Neural cell (in vitro differentiated cells): ENCODE data around the gene CAMK2D.

Experiments
- EP300 ChIP-seq: fragments of 450-650 bp; conservative IDR thresholded peaks from 2 replicates; pipeline ENCODE4 v1.6.1; 2014; ENCODE audit warnings: antibody characterized with exemption, mild to moderate bottlenecking, moderate library complexity; ENCODE audit not compliant: poor library complexity, severe bottlenecking
- EZH2 ChIP-seq: fragments of 200-600, 300-800 bp; shearing (Covaris generic), sonication (generic); IDR thresholded peaks from 2 replicates; pipeline ENCODE4 v1.6.1; 2014; ENCODE audit warnings: antibody characterized with exemption, low read length, borderline replicate concordance, mild to moderate bottlenecking; ENCODE audit not compliant: insufficient read depth, poor library complexity, severe bottlenecking
- MXI1 ChIP-seq: fragments of 450-650 bp; conservative IDR thresholded peaks from 2 replicates; pipeline ENCODE4 v1.6.1; 2014; ENCODE audit warnings: antibody characterized with exemption, mild to moderate bottlenecking; ENCODE audit not compliant: poor library complexity, severe bottlenecking
- POLR2AphosphoS5 ChIP-seq: IDR thresholded peaks from 2 replicates; pipeline ENCODE4 v1.6.1; 2012
- SMC3 ChIP-seq: fragments of 450-650 bp; conservative IDR thresholded peaks from 2 replicates; pipeline ENCODE4 v1.6.1; 2014; ENCODE audit warnings: antibody characterized with exemption, mild to moderate bottlenecking, moderate library complexity; ENCODE audit not compliant: poor library complexity
- TAF1 ChIP-seq: IDR thresholded peaks from 2 replicates; pipeline ENCODE4 v1.6.1; 2012; ENCODE audit warnings: low read depth
- TF ChIP-seq, protein P1 (sequence below): IDR thresholded peaks from 2 replicates; pipeline ENCODE4 v1.6.1; 2012; ENCODE audit warnings: borderline replicate concordance
- TF ChIP-seq, protein P2 (sequence below): fragments of 450-650 bp; IDR thresholded peaks from 2 replicates; pipeline ENCODE4 v1.5.1; 2014; ENCODE audit warnings: antibody characterized with exemption, mild to moderate bottlenecking, moderate library complexity; ENCODE audit not compliant: poor library complexity, severe bottlenecking

DNA sequence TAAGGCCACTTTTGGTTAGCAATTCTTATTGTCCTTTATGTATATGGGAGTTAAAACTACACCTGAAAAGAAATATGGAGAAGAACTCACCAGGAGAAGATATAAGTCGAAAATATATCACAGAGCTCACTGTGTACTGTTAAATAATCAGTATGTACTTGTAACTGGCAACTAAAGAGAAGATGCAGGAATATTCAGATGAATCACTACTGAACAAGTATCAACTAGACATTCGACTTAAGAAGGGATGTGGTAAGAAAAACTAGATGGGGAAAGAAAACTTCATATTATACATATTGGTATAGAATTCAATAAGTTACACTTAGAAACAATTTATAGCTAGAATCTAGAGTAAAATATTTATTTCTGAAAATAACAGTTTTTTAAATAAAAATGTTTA lies 230.0 kb downstream of the CAMK2D start:
- TF ChIP-seq, protein P1, sequence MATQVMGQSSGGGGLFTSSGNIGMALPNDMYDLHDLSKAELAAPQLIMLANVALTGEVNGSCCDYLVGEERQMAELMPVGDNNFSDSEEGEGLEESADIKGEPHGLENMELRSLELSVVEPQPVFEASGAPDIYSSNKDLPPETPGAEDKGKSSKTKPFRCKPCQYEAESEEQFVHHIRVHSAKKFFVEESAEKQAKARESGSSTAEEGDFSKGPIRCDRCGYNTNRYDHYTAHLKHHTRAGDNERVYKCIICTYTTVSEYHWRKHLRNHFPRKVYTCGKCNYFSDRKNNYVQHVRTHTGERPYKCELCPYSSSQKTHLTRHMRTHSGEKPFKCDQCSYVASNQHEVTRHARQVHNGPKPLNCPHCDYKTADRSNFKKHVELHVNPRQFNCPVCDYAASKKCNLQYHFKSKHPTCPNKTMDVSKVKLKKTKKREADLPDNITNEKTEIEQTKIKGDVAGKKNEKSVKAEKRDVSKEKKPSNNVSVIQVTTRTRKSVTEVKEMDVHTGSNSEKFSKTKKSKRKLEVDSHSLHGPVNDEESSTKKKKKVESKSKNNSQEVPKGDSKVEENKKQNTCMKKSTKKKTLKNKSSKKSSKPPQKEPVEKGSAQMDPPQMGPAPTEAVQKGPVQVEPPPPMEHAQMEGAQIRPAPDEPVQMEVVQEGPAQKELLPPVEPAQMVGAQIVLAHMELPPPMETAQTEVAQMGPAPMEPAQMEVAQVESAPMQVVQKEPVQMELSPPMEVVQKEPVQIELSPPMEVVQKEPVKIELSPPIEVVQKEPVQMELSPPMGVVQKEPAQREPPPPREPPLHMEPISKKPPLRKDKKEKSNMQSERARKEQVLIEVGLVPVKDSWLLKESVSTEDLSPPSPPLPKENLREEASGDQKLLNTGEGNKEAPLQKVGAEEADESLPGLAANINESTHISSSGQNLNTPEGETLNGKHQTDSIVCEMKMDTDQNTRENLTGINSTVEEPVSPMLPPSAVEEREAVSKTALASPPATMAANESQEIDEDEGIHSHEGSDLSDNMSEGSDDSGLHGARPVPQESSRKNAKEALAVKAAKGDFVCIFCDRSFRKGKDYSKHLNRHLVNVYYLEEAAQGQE: no peak
- TF ChIP-seq, protein P2, sequence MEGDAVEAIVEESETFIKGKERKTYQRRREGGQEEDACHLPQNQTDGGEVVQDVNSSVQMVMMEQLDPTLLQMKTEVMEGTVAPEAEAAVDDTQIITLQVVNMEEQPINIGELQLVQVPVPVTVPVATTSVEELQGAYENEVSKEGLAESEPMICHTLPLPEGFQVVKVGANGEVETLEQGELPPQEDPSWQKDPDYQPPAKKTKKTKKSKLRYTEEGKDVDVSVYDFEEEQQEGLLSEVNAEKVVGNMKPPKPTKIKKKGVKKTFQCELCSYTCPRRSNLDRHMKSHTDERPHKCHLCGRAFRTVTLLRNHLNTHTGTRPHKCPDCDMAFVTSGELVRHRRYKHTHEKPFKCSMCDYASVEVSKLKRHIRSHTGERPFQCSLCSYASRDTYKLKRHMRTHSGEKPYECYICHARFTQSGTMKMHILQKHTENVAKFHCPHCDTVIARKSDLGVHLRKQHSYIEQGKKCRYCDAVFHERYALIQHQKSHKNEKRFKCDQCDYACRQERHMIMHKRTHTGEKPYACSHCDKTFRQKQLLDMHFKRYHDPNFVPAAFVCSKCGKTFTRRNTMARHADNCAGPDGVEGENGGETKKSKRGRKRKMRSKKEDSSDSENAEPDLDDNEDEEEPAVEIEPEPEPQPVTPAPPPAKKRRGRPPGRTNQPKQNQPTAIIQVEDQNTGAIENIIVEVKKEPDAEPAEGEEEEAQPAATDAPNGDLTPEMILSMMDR: no peak
- TF ChIP-seq EZH2 (no peak), EP300 (no peak), SMC3 (no peak), TAF1 (no peak), POLR2AphosphoS5 (no peak), MXI1 (no peak)
